ENCODE data around the gene WNT9B.

- TF ChIP-seq POLR2AphosphoS5 (IDR thresholded peaks at IDR 0.05; ENCODE audit: borderline replicate concordance, low read depth, low read length) = no peak
- TF ChIP-seq EZH2 (IDR thresholded peaks at IDR 0.05) = no peak
- no peak for TF ChIP-seq FOXP2 (optimal IDR thresholded peaks at IDR 0.05; ENCODE audit: control extremely low read depth, extremely low read length, insufficient read depth)
These were observed 18.2 kb upstream of the WNT9B start for GRCh38 chr17:46832945-46833839.
